Fibroblast of mammary gland (primary cell): ENCODE measurements around the gene ADH4.
"Not testable (repeated sequence)": the region's sequence is repeated elsewhere in the genome, so short reads cannot be mapped to it uniquely, and the experiment has no call there.

ENCODE experiments used
- DNase-seq: peaks from one replicate; pipeline ENCODE4 v3.0.0-alpha.2; 2010; ENCODE audit warnings: low read depth
- H3K4me3 ChIP-seq: 2 replicates; pipeline ENCODE4 v1.5.1; 2011; ENCODE audit warnings: low read depth, mild to moderate bottlenecking, low read length, moderate library complexity; ENCODE audit not compliant: control insufficient read depth
- TF ChIP-seq, protein P1 (sequence below): conservative IDR thresholded peaks from 2 replicates; pipeline ENCODE4 v1.5.1; 2011; ENCODE audit warnings: low read depth, low read length, inconsistent platforms; ENCODE audit not compliant: control insufficient read depth, insufficient read depth

The ADH4 gene

DNA sequence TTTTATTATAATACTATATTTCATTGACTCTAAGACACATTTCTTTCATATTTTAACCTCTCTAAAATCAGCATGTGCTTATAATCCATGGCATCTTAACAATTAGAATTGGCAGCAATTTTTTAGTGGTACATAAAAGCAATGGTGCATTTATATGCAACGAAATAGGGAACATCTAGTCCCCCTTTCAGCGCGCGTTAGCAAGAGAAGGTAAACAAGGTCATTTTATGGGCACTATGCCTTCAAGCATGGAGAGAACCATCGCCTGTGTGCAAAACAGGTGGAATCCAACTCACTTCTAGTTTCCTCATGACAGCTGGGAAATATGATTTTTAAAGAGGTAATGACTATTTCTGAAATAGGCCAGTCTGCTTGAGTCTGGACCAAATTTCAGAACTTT lies 61.9 kb downstream of the ADH4 start:
- no peak for DNase-seq
- TF ChIP-seq, protein P1, sequence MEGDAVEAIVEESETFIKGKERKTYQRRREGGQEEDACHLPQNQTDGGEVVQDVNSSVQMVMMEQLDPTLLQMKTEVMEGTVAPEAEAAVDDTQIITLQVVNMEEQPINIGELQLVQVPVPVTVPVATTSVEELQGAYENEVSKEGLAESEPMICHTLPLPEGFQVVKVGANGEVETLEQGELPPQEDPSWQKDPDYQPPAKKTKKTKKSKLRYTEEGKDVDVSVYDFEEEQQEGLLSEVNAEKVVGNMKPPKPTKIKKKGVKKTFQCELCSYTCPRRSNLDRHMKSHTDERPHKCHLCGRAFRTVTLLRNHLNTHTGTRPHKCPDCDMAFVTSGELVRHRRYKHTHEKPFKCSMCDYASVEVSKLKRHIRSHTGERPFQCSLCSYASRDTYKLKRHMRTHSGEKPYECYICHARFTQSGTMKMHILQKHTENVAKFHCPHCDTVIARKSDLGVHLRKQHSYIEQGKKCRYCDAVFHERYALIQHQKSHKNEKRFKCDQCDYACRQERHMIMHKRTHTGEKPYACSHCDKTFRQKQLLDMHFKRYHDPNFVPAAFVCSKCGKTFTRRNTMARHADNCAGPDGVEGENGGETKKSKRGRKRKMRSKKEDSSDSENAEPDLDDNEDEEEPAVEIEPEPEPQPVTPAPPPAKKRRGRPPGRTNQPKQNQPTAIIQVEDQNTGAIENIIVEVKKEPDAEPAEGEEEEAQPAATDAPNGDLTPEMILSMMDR, result no peak
- no peak overlapping the region for H3K4me3 ChIP-seq

DNA sequence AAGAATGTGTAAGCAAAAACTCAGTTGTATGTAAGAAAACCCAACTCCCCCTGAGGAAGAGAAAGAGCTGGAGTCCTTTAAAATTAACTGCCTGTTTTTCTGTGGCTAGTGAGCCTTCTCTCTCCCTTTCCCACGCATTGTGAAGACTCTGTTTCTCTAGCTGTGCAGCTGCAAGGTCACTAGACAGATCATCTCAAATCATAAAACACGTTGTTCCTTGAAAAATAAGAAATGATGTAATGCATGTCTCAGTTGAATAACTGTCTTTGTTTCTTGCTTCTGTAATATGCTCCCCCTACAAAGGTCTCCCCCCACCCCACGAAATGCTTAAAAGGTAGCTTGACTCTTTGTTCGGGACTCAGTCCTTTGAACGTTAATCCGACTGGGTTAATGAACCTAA lies 63.2 kb downstream of the ADH4 start:
- not testable (repeated sequence) for H3K4me3 ChIP-seq, DNase-seq

DNA sequence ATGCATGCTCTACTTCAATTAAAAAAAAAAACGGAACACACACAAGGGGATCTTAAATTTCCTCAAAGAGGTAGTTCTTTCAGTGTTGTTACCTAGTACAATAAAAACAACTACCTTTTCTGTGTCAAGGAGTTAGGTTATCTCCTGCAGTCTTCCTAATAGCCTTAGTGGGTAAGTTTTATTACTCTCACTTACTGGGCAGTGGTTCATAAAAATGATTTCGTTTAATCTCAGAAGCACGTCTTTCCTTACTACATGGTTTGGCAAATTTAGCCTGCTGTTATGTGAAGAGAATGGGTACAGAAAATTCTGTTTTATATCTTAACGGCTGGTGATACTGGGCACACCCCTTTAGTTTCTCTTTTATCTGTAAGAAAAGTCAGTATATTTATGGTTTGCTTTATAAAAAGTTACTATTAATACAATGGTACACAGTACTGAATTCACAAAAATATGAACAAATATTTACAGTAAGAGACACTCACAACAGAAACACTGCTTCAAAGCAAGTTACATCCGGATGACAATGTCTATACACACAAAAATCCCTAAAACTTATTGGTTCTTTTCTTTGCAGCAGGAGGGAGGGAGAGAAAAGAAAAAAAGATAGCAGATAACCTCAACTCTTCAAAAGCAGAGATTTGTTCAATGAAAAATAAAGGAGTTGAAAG lies 64.3 kb downstream of the ADH4 start:
- TF ChIP-seq, protein P1, result no peak
- DNase-seq, result no peak
- H3K4me3 ChIP-seq, result no peak overlapping the region

DNA sequence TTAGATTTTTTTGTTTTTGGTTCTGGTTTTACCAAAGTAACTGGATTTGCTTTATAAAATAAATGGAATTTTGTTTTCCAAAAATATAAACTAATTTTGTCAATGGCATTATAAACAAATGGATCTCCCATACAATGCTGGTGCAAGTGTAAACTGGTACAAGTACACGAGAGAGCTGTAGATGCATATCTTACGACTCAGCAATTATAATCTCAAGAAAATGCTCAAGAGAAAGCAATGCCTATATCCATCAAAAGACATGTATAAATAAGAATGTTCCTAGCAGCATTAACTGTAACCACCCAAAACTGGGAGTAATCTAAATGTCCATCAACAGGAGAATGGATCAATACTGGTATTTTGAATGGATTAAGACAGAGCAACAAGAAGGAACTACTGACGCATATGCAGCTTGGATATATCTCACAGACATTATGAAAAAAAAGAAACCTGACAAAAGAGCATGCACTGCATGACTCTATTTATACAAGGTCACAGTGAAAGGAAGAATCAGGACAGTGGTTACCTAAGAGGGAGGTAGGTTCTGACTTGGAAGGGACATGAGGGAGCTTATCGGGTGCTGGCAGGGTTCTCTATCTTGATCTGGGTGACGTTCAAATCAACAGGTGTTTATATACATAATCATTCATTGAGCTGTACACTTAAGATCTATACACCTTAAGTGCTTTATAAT lies 65.0 kb downstream of the ADH4 start:
- DNase-seq, result no peak
- no peak overlapping the region for H3K4me3 ChIP-seq
- TF ChIP-seq, protein P1, result no peak

DNA sequence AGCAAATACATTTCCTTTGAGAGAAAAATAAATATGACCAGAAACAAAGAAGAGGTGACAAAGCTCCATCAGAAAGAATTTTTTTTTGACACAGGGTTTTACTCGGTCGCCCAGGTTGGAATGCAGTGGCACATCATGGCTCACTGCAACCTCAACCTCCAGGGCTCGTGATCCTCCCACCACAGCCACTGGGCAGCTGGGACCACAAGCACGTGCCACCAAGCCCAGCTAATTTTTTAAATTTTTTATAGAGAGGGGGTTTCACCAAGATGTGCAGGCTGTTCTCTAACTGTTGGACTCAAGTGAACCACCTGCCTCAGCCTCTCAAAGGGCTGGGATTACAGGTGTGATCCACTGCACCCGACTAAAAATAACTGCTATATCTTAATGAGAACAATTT lies 65.8 kb downstream of the ADH4 start:
- no peak overlapping the region for H3K4me3 ChIP-seq
- DNase-seq, result no peak
- TF ChIP-seq, protein P1, result no peak

DNA sequence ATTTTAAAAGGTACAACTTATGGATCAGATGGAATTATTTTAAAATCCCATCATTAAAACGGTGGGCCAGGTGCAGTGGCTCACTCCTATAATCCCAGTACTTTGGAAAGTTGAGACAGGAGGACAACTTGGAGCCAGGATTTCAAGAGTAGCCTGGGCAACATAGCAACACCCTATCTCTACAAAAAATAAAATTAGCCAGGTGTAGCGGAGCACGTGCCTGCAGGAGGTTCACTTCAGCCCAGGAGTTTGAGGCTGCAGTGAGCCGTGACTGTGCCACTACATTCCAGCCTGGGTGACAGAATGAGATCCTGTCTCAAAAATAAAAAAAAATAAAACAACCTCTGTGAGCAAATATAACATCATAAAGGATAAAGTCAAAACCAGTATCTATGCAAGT lies 66.9 kb downstream of the ADH4 start:
- DNase-seq, result no peak
- H3K4me3 ChIP-seq, result no peak overlapping the region
- TF ChIP-seq, protein P1, result no peak

DNA sequence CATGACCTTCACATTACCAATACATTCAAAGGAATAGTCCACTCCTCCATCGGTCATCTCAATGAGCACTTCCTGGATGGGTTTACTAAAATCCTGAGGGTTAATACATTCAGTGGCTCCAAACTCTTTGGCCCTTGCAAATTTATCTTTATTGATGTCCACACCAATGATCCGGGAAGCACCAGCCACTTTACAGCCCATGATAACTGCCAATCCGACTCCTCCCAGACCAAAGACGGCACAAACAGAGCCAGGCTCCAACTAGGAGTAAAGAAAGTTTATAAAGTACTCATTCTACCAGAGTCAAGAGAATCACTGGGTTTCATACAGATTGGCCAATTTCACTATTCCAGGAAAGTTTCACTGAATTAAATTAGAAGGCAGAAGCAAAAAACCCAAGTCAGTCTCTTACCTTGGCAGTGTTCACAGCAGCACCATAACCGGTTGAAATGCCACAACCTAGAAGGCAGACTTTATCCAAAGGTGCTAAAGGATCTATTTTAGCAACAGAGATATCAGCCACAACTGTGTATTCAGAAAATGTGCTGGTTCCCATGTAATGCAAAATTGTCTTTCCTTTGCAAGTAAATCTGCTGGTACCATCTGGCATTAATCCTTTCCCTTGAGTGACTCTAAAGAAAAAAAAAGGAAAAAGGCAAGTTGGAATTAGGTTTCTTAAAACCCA lies 67.7 kb downstream of the ADH4 start:
- H3K4me3 ChIP-seq, result no peak overlapping the region
- TF ChIP-seq, protein P1, result no peak
- DNase-seq, result no peak
